OCI-LY3 (cell line): Measurements from ENCODE around the gene PIEZO1.

Experiments
- EZH2phosphoT487 ChIP-seq: fragments of 200-600 bp; shearing (Covaris generic); IDR thresholded peaks from 2 replicates; pipeline ENCODE4 v1.6.1; 2018; ENCODE audit warnings: antibody characterized with exemption, mixed run types, low read depth
- TF ChIP-seq, protein P1 (sequence below): fragments of 200-600, 300-600 bp; sonication (generic); IDR thresholded peaks from 2 replicates; pipeline ENCODE4 v1.5.1; 2014; ENCODE audit warnings: antibody characterized with exemption, low read length, low read depth

DNA sequence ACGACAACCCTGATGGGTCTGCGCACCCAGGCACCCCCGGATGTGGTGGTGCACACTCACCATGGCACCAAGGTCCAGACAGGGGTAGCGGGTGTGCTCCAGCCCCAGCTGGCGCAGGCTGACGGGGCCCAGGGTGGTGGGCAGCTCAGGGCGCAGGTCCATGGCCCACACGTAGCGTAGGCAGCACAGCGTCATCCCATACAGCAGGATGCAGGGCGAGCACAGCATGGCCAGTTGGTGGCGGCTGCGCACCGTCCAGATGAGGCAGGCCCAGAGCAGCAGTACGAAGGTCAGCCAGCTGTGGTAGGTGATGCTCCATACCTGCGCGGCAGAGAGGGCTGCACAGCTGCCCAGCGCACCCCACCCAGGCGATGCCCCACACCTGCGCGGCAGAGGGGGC, 48.9 kb downstream of the PIEZO1 start:
- TF ChIP-seq, protein P1, sequence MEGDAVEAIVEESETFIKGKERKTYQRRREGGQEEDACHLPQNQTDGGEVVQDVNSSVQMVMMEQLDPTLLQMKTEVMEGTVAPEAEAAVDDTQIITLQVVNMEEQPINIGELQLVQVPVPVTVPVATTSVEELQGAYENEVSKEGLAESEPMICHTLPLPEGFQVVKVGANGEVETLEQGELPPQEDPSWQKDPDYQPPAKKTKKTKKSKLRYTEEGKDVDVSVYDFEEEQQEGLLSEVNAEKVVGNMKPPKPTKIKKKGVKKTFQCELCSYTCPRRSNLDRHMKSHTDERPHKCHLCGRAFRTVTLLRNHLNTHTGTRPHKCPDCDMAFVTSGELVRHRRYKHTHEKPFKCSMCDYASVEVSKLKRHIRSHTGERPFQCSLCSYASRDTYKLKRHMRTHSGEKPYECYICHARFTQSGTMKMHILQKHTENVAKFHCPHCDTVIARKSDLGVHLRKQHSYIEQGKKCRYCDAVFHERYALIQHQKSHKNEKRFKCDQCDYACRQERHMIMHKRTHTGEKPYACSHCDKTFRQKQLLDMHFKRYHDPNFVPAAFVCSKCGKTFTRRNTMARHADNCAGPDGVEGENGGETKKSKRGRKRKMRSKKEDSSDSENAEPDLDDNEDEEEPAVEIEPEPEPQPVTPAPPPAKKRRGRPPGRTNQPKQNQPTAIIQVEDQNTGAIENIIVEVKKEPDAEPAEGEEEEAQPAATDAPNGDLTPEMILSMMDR: no peak
- no peak for TF ChIP-seq EZH2phosphoT487
